HepG2 (cell line): ENCODE measurements around the gene SYNGR2. TPM values are rescaled to one million over a fixed set of nuclear protein-coding genes. Genes with fewer than 3 reads are reported as not detected.

Experiments
- ATAC-seq: fragments of 200-7000 bp; cut with Tn5 transposase; 3 replicates; pipeline ENCODE4 v1.9.1; 2020; ENCODE audit warnings: mild to moderate bottlenecking, moderate library complexity
- BruUV-seq: library from RNA; stranded (reverse); fragments of 400-500 nt; replicated peaks from 2 replicates; lab custom pipeline; 2021; lab: Mats Ljungman, UMichigan
- CTCF ChIA-PET: fragments of 300-600 bp; formaldehyde crosslinking; extraction: SDS; loops from one replicate; lab custom pipeline; 2021; ENCODE audit warnings: low total read pairs, inconsistent platforms, low intra/inter-chr PET ratio; lab: Yijun Ruan, JAX
- POLR2A ChIA-PET: fragments of 350-600 bp; sonication (Branson Sonifier 250); formaldehyde crosslinking; loops from one replicate; lab custom pipeline; 2020; ENCODE audit warnings: antibody characterized with exemption, inconsistent platforms; lab: Yijun Ruan, JAX
- DNase-seq: peaks from one replicate; pipeline ENCODE4 v3.0.0-alpha.2; 2015; ENCODE audit warnings: low spot score
- FAIRE-seq: peaks from 3 replicates; lab custom pipeline; 2011; peaks lifted over from hg19 to GRCh38; lab: Jason Lieb, UNC
- H2AFZ ChIP-seq: one replicate; pipeline ENCODE4 v1.6.1; 2011; ENCODE audit warnings: low read length, inconsistent platforms
- H3K27ac ChIP-seq: fragments of 300-600 bp; 3 replicates; pipeline ENCODE4 v1.8.0; 2011; ENCODE audit warnings: mixed run types, mild to moderate bottlenecking, mixed read lengths, low read length, inconsistent platforms; ENCODE audit not compliant: insufficient read depth; ENCODE audit errors: extremely low read length
- H3K27me3 ChIP-seq, 2 experiments: fragments of 200-600 bp in 1 of 2; 2 replicates in 1 of 2; 3 replicates in 1 of 2; pipeline versions ENCODE4 v1.6.0 to v1.8.0; 2011; ENCODE audit warnings: low read length in 2 of 2, mild to moderate bottlenecking in 2 of 2, moderate library complexity in 2 of 2, inconsistent platforms in 1 of 2; ENCODE audit not compliant: insufficient read depth in 2 of 2, control insufficient read depth in 1 of 2
- H3K36me3 ChIP-seq, 2 experiments: fragments of 200-600 bp in 1 of 2; replicated peaks in 1 of 2; 2 replicates in 1 of 2; 3 replicates in 1 of 2; pipeline versions ENCODE4 v1.5.1 to v1.8.0; 2011; ENCODE audit warnings: low read length in 2 of 2, inconsistent platforms in 1 of 2; ENCODE audit not compliant: insufficient read depth in 2 of 2, control insufficient read depth in 1 of 2
- H3K4me1 ChIP-seq: 2 replicates; pipeline ENCODE4 v1.5.1; 2012; ENCODE audit warnings: low read length, inconsistent platforms; ENCODE audit not compliant: insufficient read depth
- H3K4me2 ChIP-seq: 2 replicates; pipeline ENCODE4 v1.6.0; 2011; ENCODE audit warnings: low read depth, low read length, inconsistent platforms
- H3K4me3 ChIP-seq, 3 experiments: fragments of 200-600 bp in 1 of 3; sonication (generic), shearing (Covaris generic) in 1 of 3; replicated peaks in 1 of 3; 2 replicates each; pipeline ENCODE4 v1.5.1; 2011 to 2016; ENCODE audit warnings: low read length in 3 of 3, inconsistent platforms in 2 of 3, low read depth in 2 of 3, mild to moderate bottlenecking in 2 of 3, control low read depth in 1 of 3, mixed read lengths in 1 of 3; ENCODE audit not compliant: insufficient read depth in 1 of 3
- H3K79me2 ChIP-seq: one replicate; pipeline ENCODE4 v1.6.1; 2011; ENCODE audit warnings: low read length, inconsistent platforms; ENCODE audit not compliant: insufficient read depth
- H3K9ac ChIP-seq: 2 replicates; pipeline ENCODE4 v1.6.0; 2011; ENCODE audit warnings: mild to moderate bottlenecking, low read depth, low read length, inconsistent platforms; ENCODE audit not compliant: insufficient read depth
- H3K9me3 ChIP-seq: 2 replicates; pipeline ENCODE4 v1.5.1; 2012; ENCODE audit warnings: mild to moderate bottlenecking, low read length
- H4K20me1 ChIP-seq: 2 replicates; pipeline ENCODE4 v1.6.0; 2011; ENCODE audit warnings: inconsistent platforms, mild to moderate bottlenecking, low read length, moderate library complexity; ENCODE audit not compliant: insufficient read depth
- AGO2 ChIP-seq: fragments of 200-400 bp; formaldehyde crosslinking; optimal IDR thresholded peaks from 2 replicates; pipeline ENCODE3; 2017; ENCODE audit warnings: mild to moderate bottlenecking, low read depth, low read length, moderate library complexity
- HOXA5 ChIP-seq: sonication (generic); formaldehyde crosslinking; IDR thresholded peaks from 2 replicates; pipeline ENCODE4 v1.4.0; 2020; ENCODE audit warnings: missing genetic modification reagents
- HOXD1 ChIP-seq: sonication (generic); formaldehyde crosslinking; IDR thresholded peaks from 2 replicates; pipeline ENCODE4 v1.5.0; 2020; ENCODE audit warnings: missing genetic modification reagents
- KDM5B ChIP-seq: sonication (generic); formaldehyde crosslinking; IDR thresholded peaks from 2 replicates; pipeline ENCODE4 v1.4.0; 2020; ENCODE audit warnings: missing genetic modification reagents, mild to moderate bottlenecking, borderline replicate concordance
- MIER2 ChIP-seq: IDR thresholded peaks from 2 replicates; pipeline ENCODE4 v1.6.1; 2016; ENCODE audit warnings: missing biosample characterization, missing genetic modification reagents
- MIER3 ChIP-seq: IDR thresholded peaks from 2 replicates; pipeline ENCODE4 v1.6.1; 2016; ENCODE audit warnings: missing compliant biosample characterization, borderline replicate concordance
- MTF1 ChIP-seq: sonication (generic); formaldehyde crosslinking; IDR thresholded peaks from 2 replicates; pipeline ENCODE4 v1.5.0; 2020; ENCODE audit warnings: missing genetic modification reagents
- SRY ChIP-seq: sonication (generic); formaldehyde crosslinking; IDR thresholded peaks from 2 replicates; pipeline ENCODE4 v1.8.0; 2022; ENCODE audit warnings: mild to moderate bottlenecking, missing genetic modification reagents
- ZBTB7A ChIP-seq: sonication (generic); formaldehyde crosslinking; IDR thresholded peaks from 2 replicates; pipeline ENCODE4 v1.8.0; 2022; ENCODE audit warnings: mild to moderate bottlenecking, missing genetic modification reagents
- ZC3H13 ChIP-seq: sonication (generic); formaldehyde crosslinking; IDR thresholded peaks from 2 replicates; pipeline ENCODE4 v1.8.1; 2023; ENCODE audit warnings: mild to moderate bottlenecking, missing genetic modification reagents, moderate library complexity
- ZC3H4 ChIP-seq: sonication (generic); formaldehyde crosslinking; IDR thresholded peaks from 2 replicates; pipeline ENCODE4 v1.4.0; 2020; ENCODE audit warnings: missing genetic modification reagents, borderline replicate concordance
- ZEB1 ChIP-seq: IDR thresholded peaks from 2 replicates; pipeline ENCODE4 v1.6.1; 2012; ENCODE audit warnings: mild to moderate bottlenecking, low read depth, inconsistent platforms; ENCODE audit not compliant: insufficient replicate concordance
- ZFP82 ChIP-seq: sonication (generic); formaldehyde crosslinking; IDR thresholded peaks from 2 replicates; pipeline ENCODE4 v1.5.1; 2020; ENCODE audit warnings: mild to moderate bottlenecking, missing genetic modification reagents, borderline replicate concordance
- ZNF260 ChIP-seq: sonication (generic); formaldehyde crosslinking; IDR thresholded peaks from 2 replicates; pipeline ENCODE4 v1.4.0; 2020; ENCODE audit warnings: missing genetic modification reagents, low read depth, mild to moderate bottlenecking, borderline replicate concordance
- ZNF350 ChIP-seq: sonication (generic); formaldehyde crosslinking; IDR thresholded peaks from 2 replicates; pipeline ENCODE4 v1.4.0; 2020; ENCODE audit warnings: mild to moderate bottlenecking, low read depth, missing genetic modification reagents, borderline replicate concordance
- ZNF816 ChIP-seq: sonication (generic); formaldehyde crosslinking; IDR thresholded peaks from 2 replicates; pipeline ENCODE4 v1.8.0; 2022; ENCODE audit warnings: missing genetic modification reagents, mild to moderate bottlenecking, borderline replicate concordance
- WGBS: methylation state at CpG from one replicate; pipeline ENCODE4 v1.1.6; 2017; ENCODE audit warnings: low lambda C conversion rate; 5-methylcytosine and 5-hydroxymethylcytosine counted together
- in situ Hi-C: cut with HindIII; loops from 2 replicates; pipeline ENCODE4 v1.10.0; 2017; ENCODE audit warnings: low pct_unique_long_range_greater_than_20kb; ENCODE audit not compliant: extremely low pct_ligation_motif_present
- intact Hi-C: fragments of 100-400 bp; cut with micrococcal nuclease; formaldehyde crosslinking; loops from one replicate; pipeline ENCODE4 v1.10.0; 2022; ENCODE audit not compliant: unreplicated experiment
- polyA plus RNA-seq, 8 experiments: library from polyadenylated mRNA; depleted of rRNA in 3 of 8; stranded (reverse) in 7 of 8; unstranded in 1 of 8; fragments of >200 nt; fragmentation: Illumina TruSeq in 4 of 8; extraction: Trizol in 4 of 8; gene quantifications; 2 replicates each; pipeline versions ENCODE4 v1.2.1 to v1.2.3, GENCODE V29; 2011 to 2016; ENCODE audit warnings: low read depth in 4 of 8, missing spikeins in 1 of 8, mixed read lengths in 1 of 8; ENCODE audit not compliant: insufficient read depth in 1 of 8
- total RNA-seq, 5 experiments: library from RNA; depleted of rRNA; stranded (reverse); fragments of >200 nt; fragmentation: Illumina TruSeq; extraction: Trizol; gene quantifications; 2 replicates each; pipeline ENCODE4 v1.2.3, GENCODE V29; 2016; ENCODE audit warnings: low read depth in 1 of 5
- TF ChIP-seq, protein P1 (sequence below): IDR thresholded peaks from 2 replicates; pipeline ENCODE4 v1.6.1; 2016; ENCODE audit warnings: missing compliant biosample characterization, missing genetic modification reagents, borderline replicate concordance
- TF ChIP-seq, protein P2 (sequence below): sonication (generic); formaldehyde crosslinking; IDR thresholded peaks from 2 replicates; pipeline ENCODE4 v1.8.1; 2023; ENCODE audit warnings: mild to moderate bottlenecking, inconsistent platforms, moderate library complexity, missing genetic modification reagents, borderline replicate concordance
- TF ChIP-seq, protein P3 (sequence below): IDR thresholded peaks from 2 replicates; pipeline ENCODE4 v1.6.1; 2016
- TF ChIP-seq, protein P4 (sequence below): sonication (generic); formaldehyde crosslinking; IDR thresholded peaks from 2 replicates; pipeline ENCODE4 v1.8.1; 2023; ENCODE audit warnings: mild to moderate bottlenecking, missing genetic modification reagents

SYNGR2 gene
- total and polyA plus RNA-seq, 2 of the 13 experiments (the other 11 are each of a cell fraction or from before 2014, with no cell fraction given): 46.7 to 170 TPM

DNA sequence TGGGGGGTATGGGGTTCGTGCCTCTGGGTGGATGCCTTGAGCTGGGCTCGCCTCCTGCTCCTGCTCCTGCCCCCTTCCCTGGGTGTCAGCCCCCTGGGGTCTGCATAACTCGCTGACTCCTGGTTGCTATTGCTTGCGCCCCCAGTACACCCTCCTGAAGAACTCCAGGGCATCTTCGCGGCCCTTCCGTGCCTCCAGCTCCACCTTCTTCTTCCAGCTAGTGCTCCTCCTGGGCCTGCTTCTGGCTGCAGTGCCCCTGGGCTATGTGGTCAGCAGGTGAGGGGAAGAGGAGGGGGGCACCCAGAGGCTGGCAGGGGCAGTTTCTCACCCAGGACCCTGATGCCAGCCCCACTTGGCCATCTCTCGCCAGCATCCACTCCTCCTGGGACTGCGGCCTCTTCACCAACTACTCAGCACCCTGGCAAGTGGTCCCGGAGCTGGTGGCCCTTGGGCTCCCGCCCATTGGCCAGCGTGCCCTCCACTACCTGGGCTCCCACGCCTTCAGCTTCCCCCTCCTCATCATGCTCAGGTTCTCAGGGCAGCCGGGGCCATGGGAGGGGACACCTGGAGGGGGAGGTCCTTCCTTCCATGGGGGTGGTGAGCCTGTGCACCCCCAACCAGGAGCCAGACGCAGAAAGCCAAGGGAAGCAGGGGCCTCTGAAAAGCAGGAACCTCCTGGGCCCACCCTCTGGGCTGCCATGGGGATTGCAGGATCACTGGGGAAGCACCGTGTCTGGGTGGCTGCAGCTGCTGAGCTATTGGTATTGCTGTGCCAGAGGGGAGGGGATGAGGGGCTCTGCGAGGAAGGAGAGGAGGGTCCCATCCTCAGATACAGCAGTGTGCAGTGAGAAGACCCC, 29.9 kb upstream of the SYNGR2 start:
- ChIA-PET CTCF (interaction anchor here (0.9 kb wide), 1 partner anchor 26 kb away, joined by 6 read pairs; no protein-coding TSS in a partner anchor), POLR2A (interaction anchor here (5.0 kb wide), 1 partner anchor 10 kb away, joined by 57 read pairs; the partner anchor contains the start of gene TMC6)
- no TSS peak for BruUV-seq
- DNase-seq (no peak), ATAC-seq (peak; percentile 11; the same call in 2 of the 3 replicates), FAIRE-seq (no peak)
- Histone ChIP-seq H3K36me3 (no peaks in the 10 kb centered on the region), H3K4me3 (peak overlapping the region in 1 of 3 experiments; percentile 59; a peak in 1 of 6 replicates), H3K9me3 (no peaks in the 10 kb centered on the region), H2AFZ (no peak overlapping the region), H3K9ac (no peak overlapping the region), H3K4me2 (peak overlapping the region; percentile 52), H3K27ac (no peak overlapping the region), H4K20me1 (no peaks in the 10 kb centered on the region), H3K27me3 (peaks cover 5 to 20% of the 10 kb centered on the region in 2 experiments; a peak in 4 of 5 replicates), H3K79me2 (no peaks in the 10 kb centered on the region), H3K4me1 (peaks cover 90% of the 10 kb centered on the region)
- in situ Hi-C loops (no loop called here), intact Hi-C loops (no loop called here)
- 50% methylated on average over 14 of the region's 17 CpGs for WGBS
- TF ChIP-seq, protein P1, sequence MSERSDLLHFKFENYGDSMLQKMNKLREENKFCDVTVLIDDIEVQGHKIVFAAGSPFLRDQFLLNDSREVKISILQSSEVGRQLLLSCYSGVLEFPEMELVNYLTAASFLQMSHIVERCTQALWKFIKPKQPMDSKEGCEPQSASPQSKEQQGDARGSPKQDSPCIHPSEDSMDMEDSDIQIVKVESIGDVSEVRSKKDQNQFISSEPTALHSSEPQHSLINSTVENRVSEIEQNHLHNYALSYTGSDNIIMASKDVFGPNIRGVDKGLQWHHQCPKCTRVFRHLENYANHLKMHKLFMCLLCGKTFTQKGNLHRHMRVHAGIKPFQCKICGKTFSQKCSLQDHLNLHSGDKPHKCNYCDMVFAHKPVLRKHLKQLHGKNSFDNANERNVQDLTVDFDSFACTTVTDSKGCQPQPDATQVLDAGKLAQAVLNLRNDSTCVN (CRISPR knock-in tag): no peak
- TF ChIP-seq ZNF350 (0 out of 2 replicates have a peak, but pooled peaks have one; percentile 35), ZNF260 (no peak), ZEB1 (no peak), ZC3H13 (CRISPR knock-in tag) (0 out of 2 replicates have a peak, but pooled peaks have one; percentile 9), MIER3 (CRISPR knock-in tag) (no peak), ZBTB7A (0 out of 2 replicates have a peak, but pooled peaks have one; percentile 27), KDM5B (CRISPR knock-in tag) (no peak), ZFP82 (CRISPR knock-in tag) (no peak), HOXD1 (no peak), MTF1 (CRISPR knock-in tag) (no peak), ZC3H4 (CRISPR knock-in tag) (no peak), ZNF816 (no peak), AGO2 (no peak), MIER2 (CRISPR knock-in tag) (no peak), HOXA5 (CRISPR knock-in tag) (no peak), SRY (0 out of 2 replicates have a peak, but pooled peaks have one; percentile 5)
- TF ChIP-seq, protein P2, sequence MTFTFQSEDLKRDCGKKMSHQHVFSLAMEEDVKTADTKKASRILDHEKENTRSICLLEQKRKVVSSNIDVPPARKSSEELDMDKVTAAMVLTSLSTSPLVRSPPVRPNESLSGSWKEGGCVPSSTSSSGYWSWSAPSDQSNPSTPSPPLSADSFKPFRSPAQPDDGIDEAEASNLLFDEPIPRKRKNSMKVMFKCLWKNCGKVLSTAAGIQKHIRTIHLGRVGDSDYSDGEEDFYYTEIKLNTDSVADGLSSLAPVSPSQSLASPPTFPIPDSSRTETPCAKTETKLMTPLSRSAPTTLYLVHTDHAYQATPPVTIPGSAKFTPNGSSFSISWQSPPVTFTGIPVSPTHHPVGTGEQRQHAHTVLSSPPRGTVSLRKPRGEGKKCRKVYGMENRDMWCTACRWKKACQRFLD (CRISPR knock-in tag): no peak
- TF ChIP-seq, protein P3, sequence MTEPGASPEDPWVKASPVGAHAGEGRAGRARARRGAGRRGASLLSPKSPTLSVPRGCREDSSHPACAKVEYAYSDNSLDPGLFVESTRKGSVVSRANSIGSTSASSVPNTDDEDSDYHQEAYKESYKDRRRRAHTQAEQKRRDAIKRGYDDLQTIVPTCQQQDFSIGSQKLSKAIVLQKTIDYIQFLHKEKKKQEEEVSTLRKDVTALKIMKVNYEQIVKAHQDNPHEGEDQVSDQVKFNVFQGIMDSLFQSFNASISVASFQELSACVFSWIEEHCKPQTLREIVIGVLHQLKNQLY: no peak
- TF ChIP-seq, protein P4, sequence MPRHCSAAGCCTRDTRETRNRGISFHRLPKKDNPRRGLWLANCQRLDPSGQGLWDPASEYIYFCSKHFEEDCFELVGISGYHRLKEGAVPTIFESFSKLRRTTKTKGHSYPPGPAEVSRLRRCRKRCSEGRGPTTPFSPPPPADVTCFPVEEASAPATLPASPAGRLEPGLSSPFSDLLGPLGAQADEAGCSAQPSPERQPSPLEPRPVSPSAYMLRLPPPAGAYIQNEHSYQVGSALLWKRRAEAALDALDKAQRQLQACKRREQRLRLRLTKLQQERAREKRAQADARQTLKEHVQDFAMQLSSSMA (CRISPR knock-in tag): 0 out of 2 replicates have a peak, but pooled peaks have one; percentile 35
